Stimulated activated CD8-positive, alpha-beta memory T cell treated with anti-CD3 and anti-CD28 coated beads, Interleukin-15, amount 100 ng/mL, for 48 hours (primary cell): ENCODE measurements around the gene POLR3GL.
"Not testable (repeated sequence)": the region's sequence is repeated elsewhere in the genome, so short reads cannot be mapped to it uniquely, and the experiment has no call there.

ENCODE experiments used
- DNase-seq, 2 donors: peaks; one replicate each; pipeline ENCODE4 v3.0.0-alpha.2; 2020; ENCODE audit warnings: low read depth in 2 of 2

The POLR3GL gene

DNA sequence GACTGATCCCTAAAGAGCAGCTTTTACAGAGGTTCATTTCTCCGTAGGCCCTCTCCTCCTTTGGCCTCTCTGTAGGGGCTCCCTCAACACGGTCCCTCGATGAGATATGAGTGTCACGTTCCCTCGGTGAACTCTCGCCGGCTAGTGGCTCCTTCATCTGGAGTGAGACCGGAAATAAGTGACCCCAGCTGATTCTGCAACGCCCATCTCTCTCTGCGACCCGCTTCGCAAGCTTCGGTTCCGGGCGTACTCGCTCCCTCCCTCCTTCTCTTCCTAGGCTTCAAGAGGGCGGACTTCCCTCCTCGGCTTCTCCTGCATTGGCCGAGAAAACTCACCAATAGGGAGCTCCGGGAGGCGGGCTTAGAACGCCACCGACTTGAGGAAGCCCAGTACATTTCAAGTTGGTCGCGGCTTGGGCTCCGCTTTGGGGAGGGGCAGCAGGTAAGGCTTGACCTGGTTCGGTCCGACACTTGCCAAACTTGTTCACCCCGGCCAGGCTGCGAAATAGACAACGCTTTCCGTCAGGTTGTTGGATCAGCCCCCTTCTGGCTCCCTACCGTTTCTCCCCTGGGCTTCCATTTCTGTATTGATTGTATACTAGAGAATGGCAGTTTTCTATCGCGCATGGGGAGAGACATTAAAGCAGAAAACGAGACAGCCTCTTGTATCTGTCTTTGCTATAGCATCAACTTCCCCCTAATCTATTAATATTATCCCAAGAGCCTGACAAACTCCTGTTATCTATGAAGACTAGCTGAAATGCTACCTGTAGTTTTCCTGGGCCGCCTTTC is at the start of gene POLR3GL, which contains the start of gene ANKRD34A:
Gene POLR3GL (plus strand): TSS at position 363 of the 791 bp plus-strand sequence. CDS start 10,176 bp downstream, outside the sequence.
Gene ANKRD34A (minus strand): TSS at position 248 of the 791 bp plus-strand sequence. CDS start 2,816 bp downstream, outside the sequence.
- peak; percentile 86 for DNase-seq

- no peak for DNase-seq
These were observed 47.7 kb upstream of the POLR3GL start for GRCh38 chr1:145916745-145917144.

GRCh38 chr1:145917595-145917994 is 46.9 kb upstream of the POLR3GL start:
- DNase-seq, result no peak

DNA sequence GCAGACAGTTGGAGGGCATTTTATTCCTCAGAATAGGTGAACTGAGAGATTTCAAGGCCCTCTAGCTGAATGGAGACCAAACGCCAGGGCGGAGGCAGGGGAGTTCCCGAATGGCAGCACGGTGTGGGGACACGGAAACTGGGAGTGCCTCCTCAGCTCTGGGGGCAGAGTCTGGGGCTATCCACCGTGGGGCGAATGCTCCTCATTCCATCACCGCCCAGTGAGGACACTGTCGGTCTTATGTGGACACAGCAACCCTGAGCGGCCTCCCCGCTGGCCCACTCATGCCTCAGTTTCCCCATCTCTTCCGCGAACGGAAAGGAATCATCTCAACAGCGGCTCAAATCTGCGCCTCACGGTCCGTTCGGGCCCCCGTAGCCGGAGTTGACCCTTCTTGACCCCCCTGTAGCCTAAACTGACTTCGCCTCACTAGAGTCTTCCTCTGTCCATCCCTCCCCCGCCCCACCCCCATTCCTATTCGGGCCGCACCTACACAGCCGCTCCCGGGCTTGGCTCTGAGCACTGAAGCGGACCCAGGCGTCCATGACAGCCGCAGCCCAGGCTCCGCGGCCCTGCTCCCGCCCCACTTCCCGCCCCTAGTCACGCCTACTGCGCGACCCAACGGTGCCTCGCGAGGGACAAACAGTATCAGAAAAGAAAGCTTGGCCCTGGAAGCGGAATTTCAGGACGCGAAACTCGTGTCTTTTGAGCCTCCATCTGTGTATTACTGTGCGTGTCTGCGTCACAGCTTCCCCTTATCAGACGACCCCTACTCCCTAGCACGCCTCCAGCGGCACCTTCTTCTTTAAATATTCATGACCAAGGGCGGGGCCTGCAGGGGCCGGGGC is 46.1 kb upstream of the POLR3GL start, which contains the start of gene PEX11B:
Gene PEX11B (minus strand): TSS at position 574 of the 848 bp plus-strand sequence. CDS start 29 bp downstream, at position 545.
- DNase-seq, result peak; percentile 83 to 84

DNA sequence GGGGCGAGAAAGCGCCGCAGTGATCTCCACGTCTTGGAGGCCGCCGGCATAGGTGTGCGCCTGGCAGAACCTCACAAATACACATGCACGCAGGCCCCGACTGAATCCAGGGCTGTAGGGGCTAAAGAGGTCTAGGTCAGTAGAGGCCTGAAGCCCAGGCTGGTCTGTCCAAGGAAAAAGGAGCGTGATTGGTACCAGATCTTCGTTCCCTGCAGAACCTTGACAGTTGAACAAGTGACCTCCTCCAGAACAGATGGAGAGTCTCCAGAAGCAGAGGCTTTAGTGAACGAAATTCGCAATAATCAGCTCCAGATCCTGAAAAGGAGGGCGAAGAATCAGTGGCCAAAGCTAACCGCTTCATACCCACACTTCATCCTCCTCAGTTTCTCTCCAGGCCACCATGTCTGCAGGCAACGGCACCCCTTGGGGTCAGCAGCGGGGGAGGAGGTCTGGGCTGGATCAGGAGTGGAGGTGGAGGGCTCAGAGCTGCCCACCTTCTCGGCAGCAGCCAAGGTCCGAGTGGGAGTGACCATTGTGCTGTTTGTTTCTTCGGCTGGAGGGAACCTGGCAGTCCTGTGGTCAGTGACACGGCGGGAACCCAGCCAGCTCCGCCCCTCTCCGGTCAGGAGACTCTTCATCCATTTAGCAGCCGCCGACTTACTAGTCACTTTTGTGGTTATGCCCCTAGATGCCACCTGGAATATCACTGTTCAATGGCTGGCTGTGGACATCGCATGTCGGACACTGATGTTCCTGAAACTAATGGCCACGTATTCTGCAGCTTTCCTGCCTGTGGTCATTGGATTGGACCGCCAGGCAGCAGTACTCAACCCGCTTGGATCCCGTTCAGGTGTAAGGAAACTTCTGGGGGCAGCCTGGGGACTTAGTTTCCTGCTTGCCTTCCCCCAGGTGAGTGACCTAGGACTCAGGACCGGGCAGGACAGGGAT is 45.2 kb upstream of the POLR3GL start:
- no peak for DNase-seq

DNA sequence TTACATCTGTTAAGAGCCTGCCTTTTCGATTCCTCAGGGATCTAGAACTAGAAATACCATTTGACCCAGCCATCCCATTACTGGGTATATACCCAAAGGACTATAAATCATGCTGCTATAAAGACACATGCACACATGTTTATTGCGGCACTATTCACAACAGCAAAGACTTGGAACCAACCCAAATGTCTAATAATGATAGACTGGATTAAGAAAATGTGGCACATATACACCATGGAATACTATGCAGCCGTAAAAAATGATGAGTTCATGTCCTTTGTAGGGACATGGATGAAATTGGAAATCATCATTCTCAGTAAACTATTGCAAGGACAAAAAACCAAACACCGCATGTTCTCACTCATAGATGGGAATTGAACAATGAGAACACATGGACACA is 44.2 kb upstream of the POLR3GL start:
- DNase-seq, result not testable (repeated sequence)

- no peak for DNase-seq
These were observed 42.2 kb upstream of the POLR3GL start for GRCh38 chr1:145922266-145922665.

- peak; percentile 27 to 42 for DNase-seq
These were observed 37.8 kb upstream of the POLR3GL start for GRCh38 chr1:145926686-145927062.

DNA sequence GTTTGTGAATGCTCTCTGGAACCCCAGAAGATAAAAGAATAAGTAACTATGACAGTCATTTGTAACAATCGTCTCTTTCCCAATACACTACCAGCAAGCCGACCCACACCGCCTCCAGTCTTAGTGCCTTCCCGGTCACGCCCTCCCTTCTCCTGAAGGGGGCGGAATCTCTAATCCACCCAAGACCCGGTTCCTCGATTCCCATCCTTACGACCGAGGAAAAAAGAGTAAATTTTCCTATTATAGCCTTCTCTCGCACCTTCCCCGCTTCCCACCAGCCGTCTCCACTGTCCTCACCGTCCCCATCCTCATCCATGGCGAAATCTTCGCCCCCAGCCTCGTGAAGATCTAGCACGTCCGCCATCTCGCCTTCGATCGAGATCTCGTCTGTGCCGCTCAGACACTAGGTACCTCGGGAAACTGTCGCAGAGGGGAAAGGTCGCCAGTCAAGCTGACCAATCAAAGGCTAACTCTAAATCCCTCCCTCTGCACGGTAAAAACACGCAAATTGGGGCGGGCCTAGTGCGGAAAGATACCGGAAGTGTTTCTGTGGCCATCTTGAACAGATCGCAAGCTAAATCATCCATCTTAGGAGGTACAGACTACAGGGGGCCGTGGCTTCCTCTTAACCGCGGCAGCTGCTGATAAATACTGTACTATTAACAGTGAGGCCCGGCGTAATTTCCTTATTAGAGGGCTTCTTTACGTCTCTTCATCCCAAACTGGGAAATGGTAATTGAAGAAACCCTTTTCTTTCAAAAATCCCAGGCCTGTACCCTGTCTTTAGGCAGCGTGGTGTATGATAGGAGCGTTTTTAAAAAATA is 37.2 kb upstream of the POLR3GL start, which contains the start of gene RBM8A:
Gene RBM8A (minus strand): TSS at position 422 of the 824 bp plus-strand sequence. CDS start 58 bp downstream, at position 364.
- peak; percentile 87 to 89 for DNase-seq

DNA sequence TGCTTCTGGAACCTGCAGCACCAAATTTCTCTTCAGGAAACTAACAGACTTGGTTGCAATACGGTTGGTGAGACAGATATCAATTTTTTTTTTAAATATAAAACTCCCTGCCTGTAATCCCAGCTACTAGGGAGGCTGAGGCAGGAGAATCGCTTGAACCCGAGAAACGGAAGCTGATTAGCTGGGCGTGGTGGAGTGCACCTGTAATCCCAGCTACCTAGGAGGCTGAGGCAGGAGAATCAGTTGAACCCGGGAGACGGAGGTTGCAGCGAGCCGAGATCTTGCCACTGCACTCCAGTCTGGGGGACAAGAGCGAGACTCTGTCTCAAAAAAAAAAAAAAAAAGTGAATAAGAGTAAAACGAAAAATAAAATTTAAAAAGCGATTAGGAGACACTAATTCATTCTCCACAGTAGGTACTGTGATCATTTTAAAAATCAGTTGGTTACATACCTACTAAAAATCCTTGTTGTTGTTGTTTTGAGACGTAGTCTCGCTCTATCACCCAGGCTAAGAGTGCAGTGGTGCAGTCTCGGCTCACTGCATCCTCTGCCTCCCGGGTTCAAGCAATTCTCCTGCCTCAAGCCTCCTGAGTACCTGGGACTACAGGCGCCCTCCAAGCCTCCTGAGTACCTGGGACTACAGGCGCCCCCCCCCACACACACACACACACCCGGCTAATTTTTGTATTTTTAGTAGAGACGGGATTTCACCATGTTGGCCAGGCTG is 36.4 kb upstream of the POLR3GL start:
- DNase-seq, result no peak

DNA sequence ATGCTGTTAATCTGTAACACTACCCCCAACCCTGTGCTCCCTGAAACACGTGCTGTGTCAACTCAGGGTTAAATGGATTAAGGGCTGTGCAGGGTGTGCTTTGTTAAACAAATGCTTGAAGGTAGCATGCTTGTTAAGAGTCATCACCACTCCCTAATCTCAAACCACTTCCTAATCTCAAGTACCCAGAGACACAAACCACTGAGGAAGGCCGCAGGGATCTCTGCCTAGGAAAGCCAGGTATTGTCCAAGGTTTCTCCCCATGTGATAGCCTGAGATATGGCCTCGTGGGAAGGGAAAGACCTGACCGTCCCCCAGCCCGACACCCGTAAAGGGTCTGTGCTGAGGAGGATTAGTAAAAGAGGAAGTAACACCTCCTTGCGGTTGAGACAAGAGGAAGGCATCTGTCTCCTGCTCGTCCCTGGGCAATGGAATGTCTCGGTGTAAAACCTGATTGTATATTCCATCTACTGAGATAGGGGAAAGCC is 31.9 kb upstream of the POLR3GL start:
- not testable (repeated sequence) for DNase-seq

DNA sequence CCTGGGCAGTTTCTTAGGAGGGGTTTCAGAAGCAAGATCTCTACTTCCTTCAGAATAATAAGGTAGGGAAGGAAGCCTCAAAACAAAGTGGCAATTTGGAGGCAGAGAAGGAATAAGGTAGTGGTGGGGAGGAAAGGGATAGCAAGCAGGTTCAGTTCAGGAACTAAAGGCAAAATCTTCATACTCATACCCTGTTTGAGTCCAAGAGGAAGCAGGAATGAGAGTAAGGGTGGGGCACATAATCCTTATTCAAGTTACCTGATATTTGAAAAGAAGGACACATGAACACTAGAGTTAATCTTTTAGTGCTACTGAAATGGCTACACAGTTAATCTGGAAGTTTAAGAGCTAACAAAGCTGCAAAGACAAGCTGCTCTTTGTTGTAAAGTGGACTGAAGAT is 28.8 kb upstream of the POLR3GL start:
- no peak for DNase-seq

- DNase-seq, result no peak
These were observed 28.2 kb upstream of the POLR3GL start for GRCh38 chr1:145936247-145936646.

DNA sequence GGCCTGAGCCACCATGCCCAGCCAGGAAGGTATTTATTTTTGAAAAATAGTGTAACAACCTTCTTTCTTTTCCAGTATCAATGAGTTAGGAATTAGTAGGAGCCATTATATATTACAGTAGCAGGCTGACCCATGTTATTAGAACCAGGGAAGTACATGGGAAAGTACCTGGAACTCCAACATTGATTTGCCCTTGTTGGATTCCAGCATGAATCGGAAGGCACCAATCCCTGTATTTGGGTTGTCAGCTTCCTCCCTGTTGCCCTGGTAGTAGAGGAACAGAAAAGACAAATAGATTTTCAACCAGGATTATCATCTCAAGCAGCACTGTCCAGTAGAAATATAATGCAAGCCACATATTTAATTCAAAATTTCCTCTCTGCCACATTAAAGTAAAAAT is 27.1 kb upstream of the POLR3GL start:
- no peak for DNase-seq

DNA sequence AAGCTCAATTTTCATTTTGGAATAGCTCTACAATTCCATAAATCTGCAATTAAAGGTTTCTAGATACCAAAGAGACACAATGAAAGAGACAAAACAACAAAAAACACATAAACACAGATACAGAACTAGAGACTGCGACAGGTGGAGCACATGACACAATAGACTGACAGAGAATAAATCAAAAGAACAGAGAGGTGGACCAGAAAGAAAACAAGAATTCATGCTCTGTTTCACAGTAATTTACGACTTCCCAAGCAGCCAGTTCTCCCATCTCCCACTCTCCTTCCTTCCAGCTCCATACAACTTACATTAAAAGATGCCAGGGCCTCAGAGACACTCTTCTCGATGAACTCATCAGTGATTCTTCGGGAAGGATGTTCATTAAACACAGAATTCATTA is 22.1 kb upstream of the POLR3GL start:
- DNase-seq, result no peak

- no peak for DNase-seq
These were observed 21.6 kb upstream of the POLR3GL start for GRCh38 chr1:145942871-145943270.

- no peak for DNase-seq
These were observed 20.0 kb upstream of the POLR3GL start for GRCh38 chr1:145944532-145944931.

- DNase-seq, result no peak
These were observed 18.0 kb upstream of the POLR3GL start for GRCh38 chr1:145946477-145946986.

GRCh38 chr1:145947551-145947950 is 16.9 kb upstream of the POLR3GL start:
- no peak for DNase-seq
